Omental fat pad (tissue), 4 donors: ENCODE measurements around the gene C16orf87. TPM values are rescaled to one million over a fixed set of nuclear protein-coding genes. Genes with fewer than 3 reads are reported as not detected.

Experiments used
- ATAC-seq: fragments of 150-250 bp; one replicate; pipeline ENCODE4 v1.9.1; 2016; ENCODE audit warnings: mild to moderate bottlenecking, moderate library complexity; ENCODE audit not compliant: low FRiP score
- DNase-seq: peaks from one replicate; pipeline ENCODE4 v3.0.0-alpha.2; 2019; ENCODE audit warnings: low spot score
- total RNA-seq, 4 donors: library from RNA; depleted of rRNA; stranded (reverse); fragments of >200 nt; gene quantifications; one replicate each; pipeline ENCODE4 v1.1.0, GENCODE V29; 2016
- TF ChIP-seq, protein P1 (sequence below), 3 donors: fragments of 450-650 bp; IDR thresholded peaks; one replicate each; pipeline ENCODE4 v1.5.1; 2016 to 2017; ENCODE audit warnings: antibody characterized with exemption in 3 of 3, mild to moderate bottlenecking in 3 of 3, moderate library complexity in 2 of 3

The C16orf87 gene
- total RNA-seq, 4 donors from 2014 or later: 4.0 to 6.6 (median 4.7) TPM

GRCh38 chr16:46843898-46844642 is 13.1 kb upstream of the C16orf87 start:
- TF ChIP-seq, protein P1, sequence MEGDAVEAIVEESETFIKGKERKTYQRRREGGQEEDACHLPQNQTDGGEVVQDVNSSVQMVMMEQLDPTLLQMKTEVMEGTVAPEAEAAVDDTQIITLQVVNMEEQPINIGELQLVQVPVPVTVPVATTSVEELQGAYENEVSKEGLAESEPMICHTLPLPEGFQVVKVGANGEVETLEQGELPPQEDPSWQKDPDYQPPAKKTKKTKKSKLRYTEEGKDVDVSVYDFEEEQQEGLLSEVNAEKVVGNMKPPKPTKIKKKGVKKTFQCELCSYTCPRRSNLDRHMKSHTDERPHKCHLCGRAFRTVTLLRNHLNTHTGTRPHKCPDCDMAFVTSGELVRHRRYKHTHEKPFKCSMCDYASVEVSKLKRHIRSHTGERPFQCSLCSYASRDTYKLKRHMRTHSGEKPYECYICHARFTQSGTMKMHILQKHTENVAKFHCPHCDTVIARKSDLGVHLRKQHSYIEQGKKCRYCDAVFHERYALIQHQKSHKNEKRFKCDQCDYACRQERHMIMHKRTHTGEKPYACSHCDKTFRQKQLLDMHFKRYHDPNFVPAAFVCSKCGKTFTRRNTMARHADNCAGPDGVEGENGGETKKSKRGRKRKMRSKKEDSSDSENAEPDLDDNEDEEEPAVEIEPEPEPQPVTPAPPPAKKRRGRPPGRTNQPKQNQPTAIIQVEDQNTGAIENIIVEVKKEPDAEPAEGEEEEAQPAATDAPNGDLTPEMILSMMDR (IDR thresholded peaks at IDR 0.05): no peak
- ATAC-seq (no peak), DNase-seq (no peak)

DNA sequence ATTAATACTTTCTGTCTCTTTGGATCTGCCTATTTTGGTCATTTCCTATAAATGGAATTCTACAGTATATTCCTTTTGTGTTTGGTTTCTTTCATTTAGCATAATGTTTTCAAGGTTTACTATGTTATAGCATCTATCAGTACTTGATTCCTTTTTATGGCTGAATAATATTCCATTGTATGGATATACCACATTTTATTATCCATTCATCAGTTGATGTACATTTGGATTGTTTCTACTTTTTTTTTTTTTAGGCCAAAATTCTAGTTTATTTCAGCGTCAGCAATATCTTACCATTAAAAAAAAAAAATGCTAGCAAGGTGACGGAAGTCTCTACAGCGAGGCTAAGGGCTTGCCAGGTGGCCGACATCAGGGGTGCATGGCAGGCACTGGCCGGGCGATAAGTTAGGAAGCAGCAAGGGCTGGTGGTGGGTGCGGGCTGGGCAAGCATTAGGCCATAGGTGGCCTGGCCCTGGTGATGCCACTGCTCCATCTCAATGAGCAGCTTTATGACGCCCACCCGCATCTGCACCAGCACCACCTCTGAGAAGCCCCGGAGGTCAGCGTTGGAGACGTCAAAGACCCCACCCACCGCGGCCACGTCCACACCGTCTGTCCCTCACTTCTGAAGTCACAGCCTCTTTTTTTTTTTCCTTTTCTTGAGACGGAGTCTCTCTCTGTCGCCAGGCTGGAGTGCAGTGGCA is 11.4 kb upstream of the C16orf87 start:
- no peak for ATAC-seq

GRCh38 chr16:46839986-46840443 is 9.0 kb upstream of the C16orf87 start:
- TF ChIP-seq, protein P1 (IDR thresholded peaks at IDR 0.05): no peak
- no peak for DNase-seq

More for the DNA sequence above, 11.4 kb upstream of the C16orf87 start:
- TF ChIP-seq, protein P1 (IDR thresholded peaks at IDR 0.05): no peak
- DNase-seq: no peak

GRCh38 chr16:46836534-46837530 is 5.9 kb upstream of the C16orf87 start:
- no peak for DNase-seq
- no peak for ATAC-seq
- TF ChIP-seq, protein P1 (IDR thresholded peaks at IDR 0.05): no peak

More at GRCh38 chr16:46839986-46840443, 9.0 kb upstream of the C16orf87 start:
- no peak for ATAC-seq

DNA sequence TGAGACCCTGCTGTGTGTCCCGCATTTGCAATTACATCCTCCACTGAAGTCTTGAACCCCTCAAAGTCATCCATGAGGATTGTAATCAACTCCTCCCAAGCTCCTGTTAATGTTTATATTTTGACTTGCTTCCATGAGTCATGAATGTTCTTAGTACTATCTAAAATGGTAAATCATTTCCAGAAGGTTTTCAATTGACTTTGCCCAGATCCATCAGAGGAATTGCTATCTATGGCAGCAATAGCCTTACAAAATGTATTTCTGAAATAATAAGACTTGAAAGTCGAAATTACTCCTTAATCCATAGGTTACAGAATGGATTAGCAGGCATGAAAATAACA is 2.5 kb upstream of the C16orf87 start:
- TF ChIP-seq, protein P1 (IDR thresholded peaks at IDR 0.05): no peak

GRCh38 chr16:46832757-46833459 is 1.9 kb upstream of the C16orf87 start:
- ATAC-seq: no peak
- TF ChIP-seq, protein P1 (IDR thresholded peaks at IDR 0.05): no peak
- DNase-seq: no peak

More for the DNA sequence above, 2.5 kb upstream of the C16orf87 start:
- no peak for ATAC-seq
- DNase-seq: no peak
